GOT3 (cell line): ENCODE measurements around the gene COMMD2.

ENCODE experiments used
- DNase-seq: peaks from one replicate; lab custom pipeline; 2025; ENCODE audit warnings: mixed read lengths; lab: John Stamatoyannopoulos, UW

Gene COMMD2

DNA sequence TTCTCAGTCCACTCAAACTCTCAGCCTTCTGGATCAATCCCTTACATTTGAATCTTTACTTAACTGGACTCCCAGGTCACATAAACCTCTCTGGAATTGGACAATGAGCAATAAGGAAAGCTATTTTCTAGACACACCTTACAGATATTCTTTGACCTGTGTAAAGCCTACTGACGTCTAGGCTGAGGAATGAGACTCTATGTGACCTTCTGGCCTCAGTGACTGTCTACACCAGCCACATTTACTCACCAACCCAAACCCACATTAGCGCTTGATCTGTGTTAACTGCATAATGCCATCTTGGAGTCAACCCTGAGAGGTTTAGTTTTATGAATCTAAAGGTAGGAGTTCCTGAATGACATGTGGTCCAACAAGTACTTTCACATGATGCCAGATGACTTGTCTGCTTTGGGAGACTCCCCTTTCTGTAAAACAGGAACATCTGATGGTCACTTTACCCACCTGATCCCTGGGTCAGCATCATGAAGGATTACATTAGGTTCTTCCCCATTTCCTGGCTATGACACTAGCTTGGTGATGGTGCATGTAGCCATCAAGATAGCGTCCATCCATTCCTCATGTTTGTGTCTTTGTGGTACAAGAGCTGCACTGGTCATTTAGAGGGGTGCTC is 11.4 kb upstream of the COMMD2 start:
- no peak for DNase-seq

DNA sequence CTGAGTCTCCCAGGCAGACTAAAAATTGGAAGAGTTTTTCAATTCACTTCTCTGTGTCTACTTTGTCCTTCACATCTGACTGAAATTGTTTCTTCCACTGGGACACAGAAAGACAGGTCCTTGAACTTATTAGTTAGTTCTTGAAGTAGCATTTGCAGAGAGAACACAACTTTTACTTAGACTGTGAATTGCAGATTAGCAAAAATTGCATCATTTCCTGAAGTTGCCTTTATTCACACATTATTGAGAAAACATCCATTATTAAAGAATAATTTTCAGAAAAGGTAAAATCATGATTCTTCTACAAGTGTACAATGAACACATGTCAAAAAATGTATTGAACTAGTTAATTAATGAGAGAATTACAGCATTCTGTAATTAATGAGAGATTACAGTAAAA is 1.4 kb upstream of the COMMD2 start:
- DNase-seq = no peak

DNA sequence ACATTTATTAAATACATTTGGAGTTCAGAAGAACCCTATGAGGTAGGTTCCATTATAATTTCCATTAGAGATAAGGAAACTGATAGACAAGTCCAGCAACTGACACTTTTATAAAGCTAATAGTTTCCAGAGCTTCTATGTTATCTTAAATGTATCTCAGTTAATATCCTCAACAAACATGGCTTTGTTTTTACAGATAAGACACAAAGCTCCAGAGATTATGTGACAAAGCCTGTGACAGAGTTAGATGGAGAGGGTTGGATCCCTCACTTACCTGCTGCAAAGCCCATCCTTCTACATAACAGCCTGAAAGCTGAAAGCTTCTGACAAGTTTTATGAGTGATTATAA is 473 bp upstream of the COMMD2 start:
- DNase-seq = no peak

DNA sequence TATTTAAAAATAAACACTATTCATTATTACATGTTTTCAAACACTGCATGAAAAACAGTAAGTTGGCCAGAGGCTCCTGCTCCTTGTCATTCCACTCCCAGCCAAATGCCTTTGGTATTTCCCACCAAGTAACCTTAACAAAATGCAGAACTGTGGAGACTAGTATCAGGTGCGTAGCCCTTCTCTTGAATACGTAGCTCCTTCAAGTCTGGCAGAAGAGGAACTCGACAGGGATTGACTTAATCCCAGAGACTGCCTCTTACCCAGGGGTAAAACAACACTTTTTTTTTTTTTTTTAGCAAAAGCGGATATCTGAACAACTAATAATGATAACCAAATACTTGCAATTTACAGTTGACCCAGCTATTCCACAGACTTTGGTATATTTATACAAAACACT is 738 bp downstream of the COMMD2 start:
- DNase-seq = no peak

DNA sequence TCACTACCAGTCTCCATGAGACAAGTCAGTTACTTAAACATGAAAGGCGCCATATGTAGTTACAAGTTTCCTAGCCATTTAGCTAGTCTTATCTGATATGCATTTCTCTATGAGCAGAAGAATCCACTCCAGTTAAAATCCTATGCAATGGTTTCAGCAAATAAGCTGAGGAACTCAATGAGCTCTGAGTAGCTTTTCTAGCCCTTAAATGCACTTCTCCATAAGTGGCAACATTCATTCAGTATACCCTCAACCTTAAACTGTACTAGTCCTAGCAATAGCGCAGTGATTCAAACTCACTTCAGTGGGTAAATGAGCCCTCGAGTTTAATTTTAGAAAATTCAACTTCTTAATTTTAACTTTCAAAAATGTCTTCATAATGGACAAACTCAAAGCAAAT is 7.7 kb downstream of the COMMD2 start:
- DNase-seq = no peak

DNA sequence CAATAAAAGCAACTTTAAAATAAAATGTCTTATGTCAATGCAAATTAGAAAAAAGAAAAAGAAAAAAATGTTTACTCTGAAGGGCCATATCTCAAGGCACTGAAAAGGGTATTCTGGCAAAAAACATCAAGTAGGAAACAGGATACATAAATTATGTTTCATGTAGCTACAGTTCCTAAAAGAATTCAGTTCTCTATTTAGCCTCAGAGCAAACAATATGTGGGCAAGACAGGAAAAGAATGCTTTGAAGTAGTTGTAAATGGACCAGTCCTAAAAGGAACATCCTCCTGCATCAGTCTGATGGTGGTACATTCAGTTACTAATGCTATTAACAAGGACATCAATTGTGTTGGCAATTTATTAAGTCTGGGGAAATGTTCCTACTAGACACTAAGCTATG is 8.1 kb downstream of the COMMD2 start:
- no peak for DNase-seq

DNA sequence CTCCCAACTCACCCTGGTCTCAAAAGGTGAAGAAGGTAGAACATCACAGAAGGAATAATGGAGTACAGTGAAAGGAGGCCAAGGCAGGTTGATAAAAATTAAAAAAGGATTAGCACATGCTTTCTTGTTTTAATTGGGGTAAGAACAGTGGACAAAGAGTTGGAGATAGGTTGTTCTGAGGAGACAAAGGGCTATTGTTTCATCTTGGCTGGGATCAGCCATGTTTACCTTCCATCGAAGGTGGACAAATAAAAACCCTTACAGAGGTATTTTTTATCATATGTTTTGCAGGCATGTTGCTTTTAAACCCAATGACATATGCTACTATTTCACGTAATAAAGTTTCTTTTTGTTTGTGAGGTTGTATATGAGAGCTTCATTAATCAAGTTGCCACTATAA is 12.9 kb downstream of the COMMD2 start:
- DNase-seq = no peak

DNA sequence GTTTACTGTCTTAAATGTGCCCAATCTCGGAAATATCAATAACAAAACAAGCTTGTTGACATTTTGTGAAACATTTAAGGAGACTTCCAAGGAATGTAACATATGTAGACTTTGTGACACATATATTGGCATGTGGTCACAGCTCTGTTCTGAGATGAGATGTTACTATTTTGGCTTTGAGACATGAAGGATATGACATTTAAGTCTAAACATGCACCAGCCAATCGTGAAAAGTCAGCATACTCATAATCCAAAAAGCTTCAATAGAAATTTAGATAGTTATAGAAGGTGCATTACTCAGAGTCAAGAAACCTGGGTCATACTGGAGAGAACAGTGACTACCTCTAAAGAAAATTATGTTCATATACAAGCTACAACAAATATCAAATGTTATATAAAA is 13.4 kb downstream of the COMMD2 start:
- DNase-seq = no peak

DNA sequence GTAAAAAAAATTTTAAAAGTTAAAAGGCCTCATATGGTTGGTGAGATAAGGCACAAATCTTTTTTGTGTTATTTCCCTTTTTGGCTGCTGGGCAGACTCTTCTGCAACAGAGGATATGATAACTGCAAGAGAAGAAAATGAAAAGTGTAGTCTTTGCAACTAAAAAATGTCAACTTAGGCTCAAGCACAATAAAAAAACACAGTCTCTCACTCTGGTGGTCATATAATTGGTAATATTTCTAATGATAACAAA is 15.4 kb downstream of the COMMD2 start:
- no peak for DNase-seq

DNA sequence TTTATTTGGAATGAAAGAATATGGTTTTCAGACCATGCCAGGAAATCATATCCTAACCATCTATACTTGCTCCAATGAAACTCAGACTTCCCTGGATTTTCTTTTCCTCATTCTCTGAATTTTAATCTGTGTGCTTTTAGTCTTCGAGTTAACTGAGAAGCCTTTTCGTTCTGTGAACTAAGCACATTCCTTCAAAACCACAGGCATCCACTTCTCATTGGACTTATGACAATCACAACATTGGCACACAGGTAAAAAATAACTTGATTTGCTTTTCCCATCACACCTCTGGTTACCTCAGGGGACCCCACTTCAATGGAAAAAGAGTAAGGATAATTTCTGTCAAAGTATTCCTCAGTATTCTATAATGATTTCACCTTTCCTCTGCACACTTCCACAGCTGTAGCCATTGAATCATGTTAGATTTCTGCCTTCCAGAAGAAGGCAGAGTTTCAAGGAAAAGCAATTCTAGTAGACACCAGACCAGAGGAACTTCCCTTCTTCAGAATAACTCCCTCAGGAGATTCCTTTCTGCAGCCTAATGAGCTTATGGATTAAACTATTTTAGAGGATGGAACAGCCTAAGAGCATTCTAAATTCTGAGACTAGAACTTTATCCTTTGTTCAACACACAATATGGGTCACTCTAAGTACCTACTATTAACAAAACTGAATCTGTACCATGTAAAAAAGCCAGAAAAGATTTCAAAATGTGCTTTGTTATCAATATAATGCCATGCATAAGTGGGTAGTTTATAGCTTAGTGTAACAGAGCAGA is 15.9 kb downstream of the COMMD2 start:
- no peak for DNase-seq

DNA sequence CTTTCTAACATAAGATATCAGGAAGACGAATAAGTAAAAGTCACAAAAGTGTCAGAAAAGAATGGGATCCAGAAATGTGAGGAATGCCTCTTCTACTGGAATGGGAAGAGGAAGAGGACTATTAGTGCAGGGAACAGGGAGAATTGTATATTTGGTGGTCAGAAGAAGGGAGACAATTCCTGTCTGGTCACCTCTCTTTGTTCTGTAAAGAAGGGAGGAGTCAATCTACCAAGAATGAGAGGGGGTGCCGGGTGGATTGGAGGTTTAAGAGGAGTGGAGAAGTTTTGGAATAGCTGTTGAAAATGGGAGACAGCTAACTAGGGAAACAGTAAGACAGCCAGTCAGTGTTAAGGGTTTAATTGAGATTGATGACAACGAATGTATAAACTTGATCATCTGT is 20.1 kb downstream of the COMMD2 start:
- DNase-seq = no peak

DNA sequence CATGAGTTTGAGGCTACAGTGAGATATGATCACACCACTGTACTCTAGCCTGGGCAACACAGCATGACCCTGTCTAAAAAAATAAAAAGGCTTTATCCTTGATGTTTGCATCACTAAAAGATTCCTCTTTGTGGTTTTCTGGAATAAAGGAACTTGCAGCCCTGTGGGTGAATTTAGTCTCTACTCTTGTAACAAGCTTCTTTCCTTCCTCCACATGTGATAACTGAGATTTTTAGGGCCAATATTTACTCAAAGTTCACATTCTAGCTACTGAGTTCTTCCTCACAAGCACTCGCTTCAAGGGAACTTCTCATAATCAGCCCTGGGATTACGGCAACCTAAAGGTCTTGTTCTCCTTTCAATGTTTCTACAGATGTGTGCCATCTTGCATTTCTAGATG is 24.6 kb downstream of the COMMD2 start:
- DNase-seq = no peak

DNA sequence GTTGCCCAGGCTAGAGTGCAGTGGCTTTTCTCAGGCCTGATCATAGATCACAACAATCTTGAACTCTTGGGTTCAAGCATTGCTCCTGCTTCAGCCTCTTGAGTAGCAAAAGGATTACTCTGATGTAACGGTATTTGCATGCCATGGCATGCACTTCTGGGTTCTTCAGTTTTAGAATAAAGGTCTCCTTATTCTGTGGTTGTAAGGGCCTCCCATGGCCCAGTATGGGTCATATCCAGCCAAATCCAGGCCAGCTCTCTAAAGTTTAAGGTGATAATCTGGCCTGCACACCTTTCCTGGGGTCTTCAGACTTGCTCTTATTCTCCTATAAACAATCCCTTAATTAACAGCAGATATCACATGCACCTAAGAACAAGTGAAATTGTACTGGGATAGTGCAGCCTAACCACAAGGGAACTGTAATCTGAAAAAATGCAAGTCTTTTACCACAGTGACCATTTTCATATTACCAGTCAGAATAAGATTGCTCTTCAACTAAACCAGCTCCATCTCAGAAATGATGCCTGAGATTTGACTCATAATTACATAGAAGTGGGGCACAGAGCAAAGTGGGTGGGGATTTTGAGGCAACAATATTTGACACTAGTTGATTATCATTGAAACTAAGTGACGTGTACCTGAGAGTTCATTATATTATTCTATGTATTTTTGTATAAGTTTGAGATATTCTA is 25.4 kb downstream of the COMMD2 start:
- DNase-seq = no peak

DNA sequence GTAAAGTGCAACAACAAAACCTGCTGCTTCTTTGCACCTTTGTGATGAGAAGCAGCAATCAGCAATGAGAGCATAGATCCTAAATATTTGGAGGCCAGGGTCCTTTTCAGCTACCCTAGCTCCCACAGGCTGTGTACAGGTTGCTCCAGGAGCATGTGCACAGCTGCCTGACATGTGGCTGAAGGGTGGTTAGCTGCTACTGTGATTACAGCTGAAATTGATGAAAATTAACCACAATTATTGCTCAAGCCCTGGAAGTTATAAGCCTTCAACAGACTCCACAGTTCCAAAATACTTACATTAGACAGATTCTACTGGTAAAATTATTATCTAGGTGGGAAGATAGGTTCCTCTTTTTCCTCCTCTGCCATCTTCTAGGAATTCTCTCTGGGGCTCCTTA is 28.5 kb downstream of the COMMD2 start:
- DNase-seq = no peak

DNA sequence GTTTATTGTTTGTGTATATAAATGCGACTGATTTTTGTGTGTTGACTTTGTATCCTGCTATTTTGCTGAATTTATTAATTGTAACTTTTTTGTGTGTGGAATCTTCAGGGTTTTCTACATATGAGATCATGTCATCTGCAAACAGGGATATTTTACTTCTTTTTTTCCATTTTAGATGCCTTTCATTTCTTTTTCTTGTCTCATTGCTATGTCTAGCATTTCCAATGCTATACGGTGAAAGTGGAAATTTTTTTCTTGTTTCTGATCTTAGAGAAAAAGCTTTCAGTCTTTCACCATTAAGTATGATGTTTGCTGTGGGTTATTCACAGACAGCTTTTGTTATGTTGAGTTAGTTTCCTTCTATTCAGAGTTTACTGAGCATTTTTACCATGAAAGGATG is 31.4 kb downstream of the COMMD2 start:
- DNase-seq = no peak

DNA sequence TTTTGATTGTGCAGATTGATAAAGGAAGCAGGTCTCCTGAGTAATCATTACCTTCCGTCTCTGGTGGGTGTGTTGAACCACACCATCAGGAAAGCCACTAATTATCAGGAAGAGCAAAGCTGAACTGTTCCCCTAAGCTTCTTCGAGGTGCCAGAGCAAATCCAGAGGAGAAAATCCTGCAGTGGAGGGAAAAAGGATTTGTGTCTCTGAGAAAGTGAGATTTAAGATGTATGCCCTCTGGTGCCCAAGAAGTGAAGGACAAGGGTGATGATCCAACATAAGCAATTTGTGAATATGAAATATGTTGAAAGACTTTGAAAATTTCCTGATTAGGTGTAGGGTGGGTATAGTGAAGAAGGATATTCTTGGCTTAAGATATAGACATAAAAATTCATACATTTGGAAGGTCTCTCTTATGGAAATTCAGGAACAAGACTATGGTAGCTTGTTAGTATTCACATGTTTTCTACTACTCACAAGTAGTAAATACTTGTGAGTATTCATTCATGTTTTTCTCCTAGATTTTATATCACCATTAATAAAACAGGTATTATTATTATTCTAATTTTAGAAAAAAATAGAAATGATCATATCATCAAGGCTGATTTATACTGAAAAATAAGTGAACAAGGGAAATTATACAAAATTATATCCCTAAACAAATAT is 34.8 kb downstream of the COMMD2 start:
- no peak for DNase-seq

DNA sequence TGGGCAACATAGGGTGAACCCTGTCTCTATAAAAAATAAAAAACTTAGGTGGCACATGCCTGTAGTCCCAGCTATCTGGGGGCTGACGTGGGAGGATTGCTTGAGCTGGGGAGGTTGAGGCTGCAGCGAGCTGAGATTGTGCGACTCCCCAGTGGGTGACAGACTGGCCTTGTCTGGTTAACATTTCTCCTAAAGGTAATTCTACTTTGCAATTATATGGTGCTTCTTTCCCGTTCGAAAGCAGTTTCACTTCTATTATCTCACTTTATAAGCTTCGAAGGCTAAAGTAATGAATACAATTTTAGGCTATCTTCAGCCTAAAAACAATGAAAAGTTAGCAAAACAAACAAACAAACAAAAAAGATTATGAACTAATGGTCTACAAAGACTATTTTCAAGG is 35.3 kb downstream of the COMMD2 start:
- DNase-seq = no peak

DNA sequence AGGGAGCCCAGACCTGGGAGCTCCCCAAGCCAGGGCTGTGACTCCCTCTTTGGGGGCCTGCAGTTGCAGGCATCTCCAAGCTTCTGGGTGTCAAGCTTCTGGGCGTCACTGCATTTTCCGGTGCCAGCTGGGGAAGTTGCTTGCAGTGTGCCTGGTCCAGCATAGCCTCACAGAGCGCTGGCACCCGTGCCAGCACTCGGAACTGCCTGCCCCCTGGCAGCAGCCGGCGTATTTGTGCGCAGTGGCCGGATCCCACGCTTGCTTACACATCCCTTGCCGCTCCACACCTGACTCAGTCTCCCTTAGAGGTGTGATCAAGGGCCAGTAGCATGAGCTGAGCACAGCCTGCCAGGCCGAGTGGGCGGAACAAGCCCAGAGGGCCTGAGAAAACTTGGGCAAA is 37.0 kb downstream of the COMMD2 start:
- DNase-seq = no peak

DNA sequence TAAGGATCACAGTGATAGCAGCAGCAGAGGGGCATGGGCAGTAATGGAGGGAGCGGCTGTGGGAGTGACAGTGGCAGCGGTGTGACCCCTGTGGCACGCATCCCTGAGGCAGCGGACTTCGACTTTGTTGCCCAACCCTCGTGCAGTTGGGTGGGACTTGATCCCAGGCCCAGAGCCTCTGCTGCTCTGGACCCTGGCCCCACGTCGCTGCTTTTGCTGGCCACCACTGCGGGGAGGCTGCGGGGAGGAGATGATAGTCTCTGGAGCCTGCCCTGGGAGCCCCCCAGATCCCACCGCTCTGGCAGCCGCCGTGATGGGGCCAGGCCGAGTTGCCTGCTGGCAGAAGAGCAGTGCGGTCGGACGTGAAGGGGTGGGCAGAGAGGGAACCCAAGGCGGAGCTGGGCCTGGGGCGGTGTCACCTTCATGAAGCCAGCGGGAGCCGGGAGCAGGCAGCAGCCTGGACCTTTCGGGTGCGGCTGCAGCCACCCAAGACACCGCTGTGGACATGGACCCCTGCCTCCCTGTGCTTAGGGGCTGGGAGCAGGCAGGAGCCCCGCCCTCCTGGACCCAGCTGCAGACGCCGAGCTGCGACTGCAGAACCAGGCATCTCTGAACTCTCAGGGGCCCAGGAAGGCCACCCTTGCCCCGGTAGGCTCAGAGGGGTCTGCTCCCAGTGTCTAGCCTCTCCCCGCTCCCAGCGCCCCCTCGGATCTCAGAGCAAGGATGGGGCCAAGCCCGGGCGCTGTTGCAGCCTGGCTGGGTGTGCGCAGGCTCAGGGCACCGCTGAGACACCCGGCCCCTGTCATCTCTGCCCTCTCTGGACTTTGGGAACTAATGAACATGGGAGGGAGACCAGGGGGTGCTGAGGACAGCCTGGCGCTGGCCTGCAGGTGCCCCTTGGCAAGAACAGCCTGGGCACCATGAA is 38.3 kb downstream of the COMMD2 start:
- DNase-seq = no peak

DNA sequence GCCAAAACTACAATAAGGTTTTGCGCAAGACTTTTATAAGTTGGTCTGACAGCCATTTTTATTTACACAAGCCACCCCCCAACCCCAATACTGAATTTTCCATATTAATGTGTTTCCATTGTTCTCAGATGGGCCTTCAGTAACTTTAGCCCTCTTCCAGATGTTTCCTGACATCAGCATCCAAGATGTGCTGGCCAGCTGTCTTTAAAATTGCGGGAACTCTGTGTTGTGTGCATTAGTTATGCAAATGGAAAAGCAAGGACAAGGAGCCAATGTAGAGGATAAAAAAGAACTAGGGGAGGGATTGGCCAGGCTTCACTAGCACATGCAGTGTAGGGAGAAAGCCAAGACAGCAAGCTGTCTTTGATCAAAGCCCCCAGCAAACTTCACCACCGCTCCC is 45.4 kb downstream of the COMMD2 start:
- DNase-seq = no peak

DNA sequence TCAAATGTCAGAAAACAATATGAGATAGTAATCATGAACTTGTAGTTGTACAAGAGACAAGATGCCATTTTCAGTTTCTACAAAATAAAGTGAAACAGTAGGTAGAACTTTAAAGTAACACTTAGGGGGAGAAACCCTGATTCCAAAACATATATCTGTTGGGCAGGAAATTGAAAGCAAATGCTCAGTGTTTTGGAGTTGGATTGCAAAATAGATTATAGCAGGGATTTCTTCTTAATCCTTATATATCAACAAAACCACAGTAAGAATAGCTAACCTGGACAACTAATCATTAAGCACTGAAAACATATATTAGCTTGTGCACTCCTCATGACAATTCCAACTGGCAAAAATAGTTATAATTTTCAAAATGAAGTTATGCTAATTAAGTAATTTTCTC is 46.9 kb downstream of the COMMD2 start:
- DNase-seq = no peak

DNA sequence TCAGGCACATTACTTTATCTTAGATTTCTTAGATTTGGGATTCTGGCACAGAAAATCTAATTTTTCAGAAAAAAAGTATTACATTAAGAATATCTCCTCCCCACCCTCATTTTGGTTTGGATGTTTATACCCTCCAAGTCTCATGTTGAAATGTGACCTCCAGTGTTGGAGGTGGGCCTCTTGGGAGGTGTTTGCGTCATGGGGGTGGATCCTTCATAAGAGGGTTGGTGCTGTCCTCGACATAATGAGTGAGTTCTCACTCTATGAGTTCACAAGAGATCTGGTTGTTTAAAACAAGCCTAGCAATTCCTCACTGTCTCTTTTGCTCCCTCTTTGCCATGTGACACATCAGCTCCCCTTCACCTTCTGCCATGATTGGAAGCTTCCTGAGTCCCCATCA is 48.8 kb downstream of the COMMD2 start:
- no peak for DNase-seq
